ENCODE results near the gene CD109. TPM values are rescaled to one million over a fixed set of nuclear protein-coding genes. Genes with fewer than 3 reads are reported as not detected.
"Not testable (repeated sequence)": the region's sequence is repeated elsewhere in the genome, so short reads cannot be mapped to it uniquely, and the experiment has no call there.

The CD109 gene
- total RNA-seq, 1 donor from 2014 or later, result 0.33 TPM

DNA sequence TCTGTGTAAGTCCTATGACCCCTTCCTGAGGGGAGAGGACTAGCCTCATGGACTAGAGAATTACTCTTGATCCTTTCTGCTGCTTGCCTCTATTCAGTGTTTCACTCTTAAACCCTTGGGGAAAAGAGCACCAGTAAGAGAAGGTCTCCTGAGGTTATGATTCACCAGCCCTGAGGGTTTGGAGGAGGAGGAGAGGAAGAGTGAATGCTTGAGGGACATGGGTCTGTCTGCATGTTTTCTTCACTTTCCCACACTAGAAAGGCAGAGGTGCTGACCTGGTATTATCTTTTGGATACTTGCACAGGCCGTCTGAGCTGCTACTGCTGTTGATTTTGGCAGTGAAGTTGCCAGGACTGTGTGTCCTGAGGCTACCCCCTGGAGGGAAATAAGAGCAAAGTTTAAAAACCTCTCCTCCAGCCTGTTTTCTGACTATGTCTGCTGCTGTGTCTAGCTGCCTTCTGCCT lies 78.3 kb downstream of the CD109 start:
- ATAC-seq (peak; percentile 100), DNase-seq (ENCODE audit: low spot score) (peak; percentile 79)

DNA sequence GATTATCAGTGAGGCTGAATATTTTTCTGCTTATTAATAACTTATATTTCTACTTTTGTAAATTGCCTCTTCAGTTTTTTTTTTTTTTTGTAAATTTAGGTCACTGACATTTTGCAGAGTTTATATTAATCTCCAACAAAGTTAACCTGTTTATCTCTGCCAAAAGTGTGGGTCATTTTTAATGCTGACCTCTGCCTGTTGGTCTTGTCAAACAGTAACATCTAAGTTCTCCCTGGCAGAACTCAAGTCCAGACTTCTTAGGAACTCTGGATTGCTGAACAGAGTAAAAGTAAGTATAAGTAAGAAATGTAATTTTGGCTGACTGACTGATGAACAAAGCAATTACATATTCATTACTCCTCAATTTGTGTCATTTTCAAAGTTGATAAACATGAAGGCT lies 83.9 kb downstream of the CD109 start:
- DNase-seq (ENCODE audit: low spot score), result no peak

DNA sequence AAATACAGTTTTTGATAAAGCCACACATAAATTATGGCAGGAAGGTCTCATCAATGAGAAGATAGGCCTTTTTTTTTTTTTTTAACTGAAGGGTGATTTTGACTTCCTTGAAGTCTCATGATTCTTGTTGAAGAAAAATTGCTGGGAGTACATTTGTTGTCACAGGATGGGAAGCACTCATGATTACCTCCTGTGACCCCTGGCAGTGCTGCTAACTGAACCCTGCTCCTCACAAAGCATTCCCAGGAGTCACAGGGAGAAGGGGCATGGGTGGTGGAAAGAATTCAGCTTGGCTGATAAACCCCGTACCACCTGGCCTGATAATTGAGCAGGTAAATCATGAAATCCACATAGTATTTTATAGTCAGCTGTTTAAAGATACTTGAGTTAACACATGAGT lies 86.9 kb downstream of the CD109 start:
- DNase-seq (ENCODE audit: low spot score) (no peak), ATAC-seq (peak; percentile 52)

More for the DNA sequence above, 83.9 kb downstream of the CD109 start:
- peak; percentile 78 for ATAC-seq

DNA sequence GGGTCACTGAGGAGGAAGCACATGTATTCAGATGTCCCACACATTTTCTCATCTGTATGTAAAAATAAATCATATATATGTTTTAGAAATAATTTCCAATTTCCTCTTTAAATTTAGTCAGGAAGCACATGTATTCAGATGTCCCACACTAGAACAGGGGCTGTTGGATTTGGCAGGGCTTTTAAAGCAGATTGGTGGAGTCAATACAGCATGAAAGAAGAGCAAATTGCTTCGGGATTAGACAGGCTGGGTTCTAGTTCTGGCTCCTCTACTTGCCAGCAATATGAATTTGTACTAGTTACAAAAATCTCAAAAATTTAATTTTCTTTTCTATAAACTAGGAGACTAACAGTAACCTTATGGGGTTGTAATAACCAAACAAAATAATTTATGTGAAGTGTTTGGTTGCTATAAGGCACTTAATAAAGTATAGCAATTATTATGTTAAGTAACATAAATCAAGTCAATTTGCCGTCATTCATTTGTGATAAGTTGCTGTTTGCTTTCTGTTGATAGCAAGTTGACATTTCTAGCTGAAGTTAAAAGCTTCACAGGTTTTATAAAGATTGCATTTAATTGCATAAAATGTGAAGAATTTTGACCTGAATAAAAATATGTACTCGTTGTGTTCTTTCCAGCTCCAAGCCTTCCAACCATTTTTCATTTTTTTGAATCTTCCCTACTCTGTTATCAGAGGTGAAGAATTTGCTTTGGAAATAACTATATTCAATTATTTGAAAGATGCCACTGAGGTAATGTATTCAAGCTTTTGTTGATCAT lies 88.9 kb downstream of the CD109 start:
- ATAC-seq, result no peak

DNA sequence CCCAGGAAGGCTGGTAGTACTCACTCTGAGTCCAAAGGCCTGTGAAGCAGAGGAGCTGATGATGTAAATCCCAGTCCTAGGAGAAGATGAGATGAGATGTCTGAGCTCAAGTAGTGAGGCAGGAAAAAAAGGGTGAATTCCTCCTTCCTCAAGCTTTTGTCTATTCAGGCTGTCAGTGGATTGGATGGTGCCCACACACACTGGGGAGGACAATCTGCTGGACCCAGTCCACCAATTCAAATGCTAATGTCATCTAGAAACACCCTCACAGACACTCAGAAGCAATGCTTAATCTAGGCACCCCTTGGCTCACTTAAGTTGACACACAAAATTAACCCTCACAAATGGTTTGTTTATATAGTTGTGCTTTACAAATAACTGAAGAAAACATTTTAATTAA lies 94.6 kb downstream of the CD109 start:
- ATAC-seq (no peak), DNase-seq (ENCODE audit: low spot score) (no peak)

More for the DNA sequence above, 88.9 kb downstream of the CD109 start:
- DNase-seq (ENCODE audit: low spot score), result no peak

DNA sequence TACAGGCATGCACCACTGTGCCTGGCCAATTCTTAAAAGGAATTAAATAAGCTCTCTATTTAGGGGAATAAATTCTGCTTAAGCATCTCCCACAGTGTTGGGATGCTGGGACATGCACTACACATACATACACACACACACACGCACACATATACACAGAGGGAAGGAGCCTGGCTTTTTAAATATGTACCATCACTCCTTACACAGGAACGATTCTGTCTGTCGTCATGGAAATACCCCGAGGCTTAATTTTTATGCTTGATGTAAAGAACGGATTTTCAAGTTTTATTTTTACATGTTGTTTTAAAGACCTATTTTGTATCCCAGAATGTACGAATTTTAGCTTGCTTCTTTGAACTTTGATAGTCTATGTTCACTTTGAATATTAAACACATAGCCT lies 95.3 kb downstream of the CD109 start:
- ATAC-seq (no peak), DNase-seq (ENCODE audit: low spot score) (no peak)

DNA sequence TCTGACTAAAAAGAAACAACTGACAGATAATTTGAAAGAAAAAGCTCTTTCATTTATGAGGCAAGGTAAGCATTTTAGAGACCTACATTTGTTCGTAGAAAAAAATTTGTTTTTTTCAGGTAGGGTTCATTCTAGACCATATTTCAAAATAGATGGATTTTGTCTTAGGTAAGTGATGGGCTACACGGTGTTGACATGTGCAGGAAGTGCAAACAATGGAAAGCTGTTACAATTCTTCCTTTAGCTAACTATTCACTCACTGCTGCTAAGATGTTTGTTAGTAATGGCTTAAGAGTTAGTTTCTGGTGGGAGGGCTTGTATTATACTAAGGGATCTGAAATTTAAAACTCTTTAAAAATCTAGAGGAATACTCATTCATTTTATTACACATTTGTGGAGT lies 96.7 kb downstream of the CD109 start:
- DNase-seq (ENCODE audit: low spot score) (no peak), ATAC-seq (no peak)

DNA sequence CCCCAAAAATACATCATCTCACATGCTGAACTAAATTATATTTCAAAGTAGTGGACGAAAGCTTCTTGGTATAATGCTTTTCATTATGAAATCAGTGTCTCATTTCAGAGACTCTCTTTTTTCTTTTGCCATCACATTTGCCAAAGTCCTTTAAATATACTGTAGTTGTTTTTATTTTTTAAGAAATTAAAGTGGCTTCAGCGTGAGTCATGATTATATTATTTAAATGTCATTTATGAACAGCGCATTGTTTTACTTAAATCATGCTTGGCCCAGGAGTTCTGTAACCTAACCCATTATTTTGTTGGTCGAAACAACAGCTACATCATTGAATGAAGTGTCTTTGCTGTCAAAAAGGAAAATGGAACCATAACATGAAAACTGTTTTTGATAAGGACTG lies 100.9 kb downstream of the CD109 start:
- ATAC-seq (no peak), DNase-seq (ENCODE audit: low spot score) (no peak)

DNA sequence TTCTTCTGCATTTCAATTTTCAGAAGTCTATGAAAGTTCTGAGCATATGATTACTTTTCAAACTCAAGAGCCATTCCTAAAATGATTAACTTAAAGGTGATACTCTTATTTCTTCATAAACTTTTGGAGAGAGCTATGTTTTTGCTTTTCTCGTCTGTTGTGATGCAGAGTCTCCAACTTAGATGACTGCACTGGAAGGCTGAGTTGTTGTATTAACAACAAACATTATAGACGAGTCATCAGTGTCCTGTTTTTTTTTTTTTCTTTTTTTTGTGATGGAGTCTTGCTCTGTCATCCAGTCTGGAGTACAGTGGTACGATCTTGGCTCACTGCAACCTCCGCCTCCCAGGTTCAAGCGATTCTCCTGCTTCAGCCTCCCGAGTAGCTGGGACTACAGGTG lies 101.9 kb downstream of the CD109 start:
- ATAC-seq (no peak), DNase-seq (ENCODE audit: low spot score) (no peak)

DNA sequence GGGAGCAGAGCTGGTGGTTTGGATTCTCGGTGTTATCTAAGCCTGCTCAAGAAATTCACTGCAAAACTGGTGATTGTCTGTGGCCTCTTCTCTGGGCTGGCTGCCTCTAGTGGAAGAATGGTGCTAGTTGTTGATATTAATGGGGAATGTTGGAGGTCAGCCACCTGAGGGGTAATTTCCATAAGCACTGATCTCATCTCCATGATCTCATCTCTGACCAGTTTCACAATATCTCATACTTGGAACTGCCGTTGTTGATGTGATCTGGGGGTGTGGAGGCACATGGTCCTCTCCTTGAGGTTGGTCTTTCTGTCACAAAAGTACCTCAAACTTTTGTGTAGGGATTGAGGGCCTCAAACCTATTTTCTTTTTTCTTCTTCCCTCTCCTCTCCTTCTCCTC lies 102.6 kb downstream of the CD109 start:
- DNase-seq (ENCODE audit: low spot score) (no peak), ATAC-seq (peak; percentile 18)

DNA sequence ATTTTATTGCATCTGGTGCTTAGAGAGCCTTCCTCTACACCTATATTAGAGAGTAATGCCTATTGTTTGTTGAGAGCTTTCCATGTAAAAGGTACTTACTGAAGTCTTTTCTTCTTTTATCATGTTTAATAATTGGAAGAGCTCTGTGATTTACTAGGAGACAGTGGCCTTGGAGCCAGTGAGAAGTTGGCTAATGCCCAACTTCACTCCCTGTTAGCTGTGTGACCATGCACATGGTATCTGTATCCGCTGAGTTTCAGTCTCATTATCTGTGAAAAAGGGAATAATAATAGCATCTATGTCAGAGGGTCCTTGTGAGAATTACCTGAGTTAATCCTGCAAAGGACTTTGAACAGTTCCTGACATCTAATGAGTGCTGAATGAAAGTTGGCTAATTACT lies 105.0 kb downstream of the CD109 start:
- DNase-seq (ENCODE audit: low spot score) (no peak), ATAC-seq (peak; percentile 63)

DNA sequence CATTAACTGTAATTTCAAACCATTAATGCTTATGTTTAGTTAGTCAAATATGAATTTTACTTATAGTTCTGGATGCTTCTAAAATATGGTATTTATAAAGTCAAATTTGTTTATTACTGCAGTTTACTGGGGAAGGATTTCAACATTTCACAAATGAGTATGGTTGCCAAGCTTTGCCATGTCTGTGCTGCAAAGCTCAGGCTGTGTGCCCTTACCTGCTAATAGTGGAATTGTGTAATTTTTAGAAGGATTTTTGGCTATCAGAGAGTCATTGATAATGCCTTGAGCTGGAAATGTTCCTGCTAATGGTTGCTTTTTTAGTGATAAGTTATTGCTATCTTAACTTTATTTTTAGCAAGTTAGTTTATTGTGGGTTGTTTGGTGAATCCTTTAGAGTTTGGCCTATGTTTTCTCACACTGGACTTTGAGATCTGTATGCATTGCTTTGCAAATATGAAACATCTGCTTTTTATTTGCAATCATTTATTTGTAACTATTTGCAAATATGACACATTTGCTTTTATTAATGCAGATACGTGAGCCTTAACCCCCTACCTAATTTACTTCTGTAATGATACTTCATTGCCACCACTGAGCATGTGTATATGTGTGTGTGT lies 105.8 kb downstream of the CD109 start:
- peak; percentile 88 for ATAC-seq

DNA sequence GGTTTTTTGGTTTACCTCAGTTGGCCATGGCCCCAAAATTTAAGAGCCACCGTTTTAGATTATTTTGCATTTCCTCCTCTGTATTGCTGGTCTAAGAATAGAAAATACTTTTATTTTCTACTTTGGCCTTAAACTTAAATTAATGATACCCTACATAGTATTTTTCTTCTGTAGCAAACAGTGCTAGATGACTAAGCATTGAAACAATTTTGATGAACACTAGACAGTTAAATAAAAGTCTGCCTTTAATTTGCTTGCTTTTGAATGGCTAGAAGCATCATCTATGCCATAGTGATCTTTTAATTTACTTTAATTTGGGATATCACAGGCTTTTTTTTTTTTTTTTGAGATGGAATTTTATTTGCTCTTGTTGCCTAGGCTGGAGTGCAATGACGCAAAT lies 106.4 kb downstream of the CD109 start:
- DNase-seq (ENCODE audit: low spot score) (no peak), ATAC-seq (no peak)

More for the DNA sequence above, 105.8 kb downstream of the CD109 start:
- no peak for DNase-seq (ENCODE audit: low spot score)

DNA sequence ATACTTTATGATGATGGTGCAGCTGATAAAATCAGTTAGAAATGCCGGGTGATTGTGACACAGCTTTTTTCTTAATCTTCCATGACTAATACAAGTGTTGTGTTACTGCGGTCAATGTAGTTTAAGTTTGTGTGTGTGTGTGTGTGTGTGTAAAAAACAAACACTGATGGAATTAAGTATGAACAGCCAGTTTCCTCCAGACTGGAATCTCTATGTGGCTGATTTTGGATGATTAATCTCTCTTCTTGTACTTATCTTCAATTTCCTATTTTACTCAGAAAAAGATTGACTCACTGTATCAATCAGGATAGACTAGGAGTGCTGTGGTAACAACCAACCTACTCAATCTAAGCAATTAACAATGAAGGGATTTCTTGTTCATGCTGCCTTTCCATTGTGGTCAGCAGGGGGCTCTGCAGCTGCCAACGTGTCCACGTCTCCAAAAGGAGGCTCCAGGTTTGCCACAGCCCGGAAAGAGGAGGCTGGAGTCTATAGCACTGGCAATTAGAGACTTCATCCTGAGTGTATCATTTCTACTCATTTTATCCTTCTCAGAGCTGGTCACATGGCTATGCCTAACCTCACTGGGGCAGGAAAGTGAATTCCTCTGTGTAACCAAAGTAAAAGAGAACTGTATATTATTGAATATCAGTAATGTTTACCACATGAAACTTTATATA lies 107.7 kb downstream of the CD109 start:
- no peak for DNase-seq (ENCODE audit: low spot score)
- ATAC-seq, result peak; percentile 57

DNA sequence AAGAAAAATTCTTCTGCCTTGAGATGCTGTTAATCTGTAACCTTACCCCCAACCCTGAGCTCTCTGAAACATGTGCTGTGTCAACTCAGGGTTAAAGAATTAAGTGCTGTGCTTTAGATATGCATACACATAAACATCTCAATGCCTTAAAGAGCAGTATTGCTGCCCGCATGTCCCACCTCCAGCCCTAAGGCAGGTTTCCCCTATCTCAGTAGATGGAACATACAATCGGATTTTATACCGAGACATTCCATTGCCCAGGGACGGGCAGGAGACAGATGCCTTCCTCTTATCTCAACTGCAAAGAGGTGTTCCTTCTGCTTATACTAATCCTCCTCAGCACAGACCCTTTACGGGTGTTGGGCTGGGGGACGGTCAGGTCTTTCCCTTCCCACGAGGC lies 109.2 kb downstream of the CD109 start:
- ATAC-seq; DNase-seq (ENCODE audit: low spot score): not testable (repeated sequence)

DNA sequence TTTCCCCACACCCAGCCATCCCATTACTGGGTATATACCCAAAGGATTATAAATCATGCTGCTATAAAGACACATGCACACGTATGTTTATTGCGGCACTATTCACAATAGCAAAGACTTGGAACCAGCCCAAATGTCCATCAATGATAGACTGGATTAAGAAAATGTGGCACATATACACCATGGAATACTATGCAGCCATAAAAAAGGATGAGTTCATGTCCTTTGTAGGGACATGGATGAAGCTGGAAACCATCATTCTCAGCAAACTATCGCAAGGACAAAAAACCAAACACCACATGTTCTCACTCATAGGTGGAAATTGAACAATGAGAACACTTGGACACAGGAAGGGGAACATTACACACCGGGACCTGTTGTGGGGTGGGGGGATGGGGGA lies 110.0 kb downstream of the CD109 start:
- not testable (repeated sequence) for DNase-seq (ENCODE audit: low spot score); ATAC-seq

DNA sequence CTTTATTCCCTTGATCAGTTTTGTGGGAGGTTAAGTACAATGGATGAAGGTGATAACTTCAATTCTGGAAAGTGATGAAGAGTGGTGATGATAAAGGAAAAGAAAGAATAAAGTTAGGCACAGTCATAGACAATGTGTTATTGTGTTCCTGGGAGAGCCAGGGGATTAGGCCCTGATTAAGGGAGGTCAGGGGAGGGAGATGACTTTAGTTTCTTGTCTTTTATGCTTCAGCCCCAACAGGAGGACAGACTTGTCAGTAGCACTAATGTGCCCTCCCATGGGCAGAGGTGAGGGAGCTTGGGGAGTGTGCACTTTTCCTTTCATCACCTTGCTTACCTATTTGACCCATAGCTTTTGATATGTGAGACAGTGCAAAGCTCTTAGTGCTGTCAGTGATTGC lies 115.7 kb downstream of the CD109 start:
- ATAC-seq (no peak), DNase-seq (ENCODE audit: low spot score) (no peak)

DNA sequence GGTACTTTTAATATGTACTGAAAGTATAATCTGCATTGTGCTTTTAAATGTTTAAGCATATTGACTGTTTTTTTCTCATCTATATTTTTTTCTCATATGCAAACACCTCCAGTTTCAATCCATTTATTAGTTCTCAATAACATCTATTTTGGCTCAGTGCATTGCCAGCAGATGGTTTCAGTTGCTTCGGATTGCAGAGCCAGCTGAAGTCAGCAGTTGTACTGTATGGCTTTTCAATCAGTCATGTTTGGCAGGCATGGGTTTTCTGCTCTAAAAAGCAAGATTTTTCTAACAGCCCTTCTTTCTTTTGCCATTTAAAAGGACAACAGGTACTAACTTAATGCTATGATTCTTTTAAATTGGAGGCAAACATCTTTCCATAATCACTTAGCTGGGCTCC lies 121.2 kb downstream of the CD109 start:
- ATAC-seq (no peak), DNase-seq (ENCODE audit: low spot score) (no peak)

DNA sequence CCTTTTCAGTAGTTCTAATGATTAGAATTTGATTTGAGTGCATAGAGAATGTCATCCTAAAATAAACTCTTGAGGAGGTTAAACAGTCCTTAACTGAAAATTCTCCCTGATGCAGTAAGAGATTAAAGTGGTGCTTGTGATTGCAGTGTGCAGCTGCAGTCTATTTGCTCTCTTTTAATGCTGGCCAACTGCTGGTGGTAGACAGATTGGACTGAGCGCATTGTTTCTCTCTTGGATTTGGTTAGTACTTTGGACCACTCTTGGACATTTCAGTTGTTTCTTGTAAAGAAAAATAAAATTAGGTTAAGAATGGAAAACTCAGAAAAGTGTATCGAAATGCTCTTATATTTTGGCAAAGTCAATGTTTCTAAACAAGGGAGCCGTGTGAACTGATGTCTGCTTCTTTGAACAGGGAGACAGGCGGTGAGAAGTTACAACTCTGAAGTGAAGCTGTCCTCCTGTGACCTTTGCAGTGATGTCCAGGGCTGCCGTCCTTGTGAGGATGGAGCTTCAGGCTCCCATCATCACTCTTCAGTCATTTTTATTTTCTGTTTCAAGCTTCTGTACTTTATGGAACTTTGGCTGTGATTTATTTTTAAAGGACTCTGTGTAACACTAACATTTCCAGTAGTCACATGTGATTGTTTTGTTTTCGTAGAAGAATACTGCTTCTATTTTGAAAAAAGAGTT lies 127.2 kb downstream of the CD109 start:
- DNase-seq (ENCODE audit: low spot score), result no peak
- no peak for ATAC-seq

DNA sequence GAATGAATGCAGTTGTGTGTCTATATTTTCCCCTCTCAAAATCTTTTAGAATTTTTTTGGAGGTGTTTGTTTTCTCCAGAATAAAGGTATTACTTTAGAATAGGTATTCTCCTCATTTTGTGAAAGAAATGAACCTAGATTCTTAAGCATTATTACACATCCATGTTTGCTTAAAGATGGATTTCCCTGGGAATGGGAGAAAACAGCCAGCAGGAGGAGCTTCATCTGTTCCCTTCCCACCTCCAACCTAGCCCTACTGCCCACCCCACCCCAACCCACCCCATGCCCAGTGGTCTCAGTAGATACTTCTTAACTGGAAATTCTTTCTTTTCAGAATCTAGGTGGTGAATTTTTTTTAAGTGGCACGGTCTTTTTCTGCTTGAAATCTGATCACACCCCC lies 127.8 kb downstream of the CD109 start:
- DNase-seq (ENCODE audit: low spot score) (no peak), ATAC-seq (no peak)

DNA sequence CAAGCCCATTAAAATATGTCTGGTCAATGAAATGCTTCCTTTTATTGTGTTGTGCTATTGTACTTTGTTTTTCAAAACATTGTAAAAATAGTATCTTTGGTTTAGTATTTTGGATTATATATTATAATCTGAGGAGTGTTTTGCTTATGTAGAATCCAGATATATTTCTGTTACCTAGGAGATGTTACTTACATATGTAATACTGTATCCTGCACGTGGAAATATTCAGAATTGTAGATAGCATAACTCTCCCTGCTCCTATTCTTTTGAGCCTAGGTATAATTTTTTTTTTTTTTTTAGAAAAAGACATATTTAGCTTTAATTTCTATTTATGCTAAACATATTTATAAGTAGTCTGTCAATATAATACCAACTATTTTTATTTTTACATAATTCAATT lies 130.6 kb downstream of the CD109 start:
- DNase-seq (ENCODE audit: low spot score), result no peak
- no peak for ATAC-seq

All from left lobe of liver (tissue), 2 donors.